GM18520 (cell line): ENCODE measurements around the gene JPH4.

ENCODE experiments used
- ATAC-seq: cut with Tn5 transposase; IDR thresholded peaks from one replicate; pipeline ENCODE4 v1.9.1; 2021; ENCODE audit not compliant: unreplicated experiment

JPH4 gene

GRCh38 chr14:23564876-23565275 is 13.7 kb downstream of the JPH4 start:
- ATAC-seq: no peak

DNA sequence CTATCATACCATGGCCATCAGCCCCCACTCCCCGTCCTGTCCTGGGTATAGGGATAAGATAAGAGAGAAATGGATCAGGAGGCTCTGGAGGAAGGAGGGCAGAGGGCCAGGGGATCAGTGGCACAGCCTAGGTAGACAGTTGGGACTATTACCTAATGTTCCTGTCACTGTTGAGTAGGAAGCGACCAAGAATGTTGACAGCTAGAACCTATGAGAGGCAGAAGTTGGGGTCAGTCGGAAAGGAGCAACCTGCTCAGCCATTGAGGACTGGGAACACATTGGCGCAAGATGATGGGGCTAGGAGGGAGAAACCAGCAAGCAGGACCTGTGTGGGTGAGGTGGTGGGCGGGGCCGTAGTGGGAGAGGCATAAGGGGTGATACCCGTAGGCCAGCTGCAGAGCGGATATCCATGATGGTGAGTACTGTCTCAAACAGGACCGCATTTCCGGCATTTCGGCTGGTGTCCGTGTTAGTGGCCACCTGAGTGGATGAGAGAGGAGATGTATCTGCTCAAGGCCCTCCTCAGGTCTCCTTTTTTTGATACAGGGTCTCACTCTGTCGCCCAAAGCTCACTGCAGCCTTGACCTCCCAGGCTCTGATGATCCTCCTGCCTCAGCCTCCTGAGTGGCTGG is 14.3 kb downstream of the JPH4 start:
- no peak for ATAC-seq

DNA sequence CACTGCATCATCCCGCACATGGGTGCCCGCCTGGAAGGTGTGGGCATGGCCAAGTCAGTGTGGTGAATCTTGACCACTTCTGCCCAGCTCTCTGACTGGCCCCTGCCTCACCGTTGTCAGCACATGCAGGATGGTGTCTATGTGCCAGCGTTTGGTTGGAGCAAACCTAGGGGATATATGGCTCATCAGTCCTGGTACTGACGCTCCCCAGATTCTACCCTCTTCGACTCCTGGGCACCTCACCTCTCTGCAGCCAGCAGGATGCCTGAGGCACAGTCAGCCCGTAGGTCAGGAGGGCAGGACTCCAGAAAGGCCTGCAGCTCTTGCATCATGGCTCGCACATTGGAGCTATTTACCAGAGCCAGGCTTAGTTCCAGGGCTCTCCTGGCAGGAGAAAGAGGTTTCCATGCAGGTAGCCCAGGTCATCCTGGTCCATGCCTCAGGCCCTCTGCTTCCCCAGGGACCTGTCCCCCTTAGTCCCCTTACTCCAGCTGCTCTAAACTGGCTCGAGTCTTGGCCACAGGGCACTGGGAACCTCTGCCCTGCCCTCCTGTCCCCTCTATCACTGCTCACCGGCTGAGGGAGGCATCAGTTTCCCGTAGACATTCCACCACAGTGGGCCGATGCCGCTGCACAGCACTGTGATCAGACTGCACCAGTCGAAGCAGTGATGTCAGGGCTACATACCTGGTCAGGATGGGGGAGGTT is 15.0 kb downstream of the JPH4 start:
- ATAC-seq: no peak

DNA sequence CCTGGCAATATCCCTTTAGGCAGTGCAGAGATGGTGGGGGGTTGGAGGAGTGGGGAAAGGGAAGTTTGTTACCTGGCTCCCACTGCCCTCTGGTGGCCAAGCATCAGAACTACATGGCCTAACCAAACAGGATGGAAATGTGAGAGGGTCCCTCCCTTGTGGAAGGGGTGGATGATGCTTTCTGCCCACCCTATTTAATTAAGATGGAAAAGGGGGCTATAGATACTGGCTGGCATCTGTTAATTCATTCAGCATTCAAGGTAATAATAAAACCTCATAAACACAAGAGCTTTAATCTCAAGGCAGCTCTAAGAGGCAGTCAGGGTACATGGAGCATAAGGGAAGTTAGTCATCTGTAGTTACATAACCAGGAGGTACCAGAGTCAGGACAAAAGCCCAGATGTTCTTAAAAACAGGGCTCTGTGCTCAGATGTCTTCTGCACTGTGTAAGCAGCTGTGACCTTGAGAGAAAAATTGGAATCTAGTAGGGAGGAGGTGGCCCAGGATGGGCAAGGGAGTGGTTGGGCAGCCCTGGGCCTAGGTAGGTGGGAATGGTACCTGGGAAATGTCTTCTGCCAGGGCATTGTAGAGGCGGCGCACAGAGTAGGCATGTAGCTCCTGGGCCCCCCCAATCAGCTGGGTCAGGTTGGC is 15.6 kb downstream of the JPH4 start:
- ATAC-seq: no peak

- ATAC-seq: no peak
Observed at GRCh38 chr14:23561873-23562821, 16.4 kb downstream of the JPH4 start.

DNA sequence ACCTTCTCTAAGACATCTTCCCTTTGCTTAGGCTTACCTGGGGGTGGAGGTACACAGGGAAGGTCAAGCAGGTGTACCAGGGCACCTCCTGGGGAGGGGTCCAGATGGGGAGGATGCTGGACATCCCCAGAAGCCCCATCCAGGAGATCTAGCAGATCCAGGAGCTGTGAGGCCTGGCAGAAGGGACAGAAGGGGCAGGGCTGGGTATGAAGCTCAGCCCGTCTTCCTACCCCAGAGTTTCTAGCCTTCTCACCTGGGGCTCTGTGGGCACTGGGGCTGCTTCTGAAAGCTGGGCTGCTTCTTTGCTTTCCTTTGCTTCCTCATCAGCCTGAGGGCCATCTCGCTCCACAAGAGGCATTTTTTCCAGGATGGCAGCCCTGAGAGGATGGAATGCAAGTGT is 17.3 kb downstream of the JPH4 start:
- no peak for ATAC-seq

GRCh38 chr14:23559926-23560520 is 18.6 kb downstream of the JPH4 start:
- ATAC-seq: no peak

DNA sequence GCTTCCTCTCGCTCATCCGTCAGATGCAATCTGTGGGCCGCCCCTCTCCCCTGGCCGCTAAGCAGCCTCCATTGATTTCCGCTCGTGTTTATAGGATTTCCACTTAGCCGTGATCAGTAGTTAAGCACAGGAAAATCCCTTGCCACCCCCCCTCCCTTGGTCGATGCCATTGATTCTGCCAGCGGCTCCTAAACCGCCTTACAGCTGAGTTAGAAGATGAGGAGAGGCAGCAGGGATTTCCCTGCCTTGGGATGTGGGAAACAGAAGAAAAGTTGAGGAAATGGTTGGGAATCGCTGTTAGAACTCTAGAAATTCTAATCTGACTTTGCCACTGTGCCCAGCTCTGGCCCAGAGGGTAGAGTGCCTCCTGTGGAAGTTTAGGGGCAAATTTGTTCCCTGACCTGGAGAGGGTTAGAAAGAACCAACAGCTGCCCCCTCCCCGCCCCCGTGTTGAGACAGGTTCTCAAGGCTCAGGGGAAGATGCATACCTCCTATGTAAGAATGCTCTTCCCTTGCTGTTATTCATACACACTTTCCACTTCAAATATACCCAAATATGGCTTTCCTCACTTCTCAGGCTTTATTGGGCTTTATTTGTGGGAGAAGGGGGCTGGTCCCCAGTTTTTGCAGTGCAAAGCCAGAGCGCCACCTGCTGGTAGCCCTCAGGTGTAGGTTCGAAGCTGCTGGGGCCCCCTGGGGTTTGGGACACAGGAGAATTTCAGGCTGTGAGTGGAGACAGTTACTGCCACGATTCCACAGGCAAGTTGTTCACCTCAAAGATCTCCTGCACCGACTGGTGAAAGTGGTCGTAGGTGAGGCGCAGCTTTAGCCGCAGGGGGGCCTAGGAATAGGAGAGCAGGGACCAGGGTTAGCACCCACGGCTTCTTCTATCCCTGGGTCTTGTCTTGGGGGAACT is 19.3 kb downstream of the JPH4 start:
- no peak for ATAC-seq

DNA sequence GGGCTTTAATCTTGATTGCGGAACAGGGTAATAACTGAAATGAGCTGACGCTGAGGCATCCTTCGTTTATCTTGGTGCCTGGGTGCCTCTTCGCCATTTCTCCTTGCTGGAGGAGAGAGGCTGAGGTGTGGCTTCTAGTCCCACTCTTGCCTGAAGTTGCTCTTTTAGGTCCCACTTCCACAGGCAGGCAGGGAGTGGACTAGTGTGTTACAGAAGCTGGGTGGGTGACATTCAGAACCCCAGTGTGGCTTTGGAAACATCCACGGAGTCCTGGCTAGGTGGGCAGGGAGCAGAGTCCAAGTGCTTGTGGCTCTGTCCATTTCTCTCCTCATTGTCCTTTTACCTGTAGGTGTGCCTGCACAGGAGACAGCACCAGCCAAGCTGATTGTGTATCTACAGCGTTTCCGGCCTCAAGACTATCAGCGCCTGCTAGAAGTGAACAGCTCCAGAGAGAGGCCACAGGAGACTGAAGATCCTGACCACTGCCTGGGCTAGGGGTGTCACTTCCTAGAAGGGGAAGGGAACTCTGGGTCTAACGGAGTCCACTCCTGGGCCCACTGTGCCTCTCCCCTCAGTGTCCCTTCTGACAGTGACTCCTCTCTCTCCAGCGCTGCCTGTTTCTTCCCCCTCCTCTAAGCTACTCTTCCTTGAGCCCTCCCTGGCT is 20.1 kb downstream of the JPH4 start:
- ATAC-seq: no peak

DNA sequence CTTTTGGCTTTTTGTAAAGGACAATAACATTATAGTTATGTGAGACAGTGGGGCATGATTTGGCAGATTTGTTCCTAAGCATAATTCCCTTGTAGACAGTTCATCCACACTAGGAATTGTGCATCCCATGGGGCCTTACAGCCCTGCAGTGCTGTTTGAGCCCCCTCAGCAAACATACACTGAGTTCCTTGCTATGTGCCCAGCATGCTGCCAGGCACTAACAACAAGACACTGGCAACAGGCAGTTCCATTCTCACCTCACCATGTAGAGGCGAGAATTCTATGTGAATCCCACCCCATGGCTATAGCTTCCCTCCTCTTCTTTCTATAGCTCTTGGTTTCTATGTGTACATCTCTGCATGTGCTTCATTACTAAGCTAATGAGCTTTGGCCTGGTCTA is 20.6 kb downstream of the JPH4 start:
- no peak for ATAC-seq

- ATAC-seq: no peak
Observed at GRCh38 chr14:23557521-23557920, 21.1 kb downstream of the JPH4 start.

DNA sequence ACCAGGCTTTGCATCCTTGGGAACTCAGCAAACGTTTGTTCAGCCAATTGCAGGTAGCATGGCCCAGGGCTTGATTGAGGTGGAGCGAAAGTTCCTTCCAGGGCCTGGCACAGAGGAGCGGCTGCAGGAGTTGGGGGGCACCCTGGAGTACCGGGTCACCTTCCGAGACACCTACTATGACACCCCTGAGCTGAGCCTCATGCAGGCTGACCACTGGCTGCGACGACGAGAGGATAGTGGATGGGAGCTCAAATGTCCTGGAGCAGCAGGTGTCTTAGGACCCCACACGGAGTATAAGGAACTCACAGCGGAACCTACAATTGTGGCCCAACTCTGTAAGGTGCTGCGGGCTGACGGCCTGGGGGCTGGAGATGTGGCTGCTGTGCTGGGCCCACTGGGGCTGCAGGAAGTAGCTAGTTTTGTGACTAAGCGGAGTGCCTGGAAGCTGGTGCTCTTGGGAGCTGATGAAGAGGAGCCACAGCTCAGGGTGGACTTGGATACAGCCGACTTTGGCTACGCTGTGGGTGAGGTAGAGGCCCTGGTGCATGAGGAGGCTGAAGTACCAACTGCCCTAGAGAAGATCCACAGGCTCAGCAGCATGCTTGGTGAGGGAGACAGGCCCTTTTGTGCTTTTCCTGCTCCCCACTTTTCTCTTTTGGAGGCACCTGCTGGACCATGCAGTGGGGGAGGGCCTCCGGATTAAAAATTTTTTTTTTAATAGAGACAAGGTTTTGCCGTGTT is 21.7 kb downstream of the JPH4 start:
- no peak for ATAC-seq

GRCh38 chr14:23555882-23556699 is 22.5 kb downstream of the JPH4 start, which contains the start of gene THTPA:
Gene THTPA, plus strand, starts transcription at chr14:23556271. Its CDS starts 487 bp downstream, at chr14:23556758.
- peak; percentile 82 for ATAC-seq

GRCh38 chr14:23555533-23555881 is 23.1 kb downstream of the JPH4 start:
- ATAC-seq: no peak

- ATAC-seq: no peak
Observed at GRCh38 chr14:23551266-23552028, 27.1 kb downstream of the JPH4 start, which contains the start of gene ZFHX2. Gene ZFHX2, minus strand, starts transcription at chr14:23551765. Its CDS starts 16,440 bp downstream, at chr14:23535325.

- no peak for ATAC-seq
Observed at GRCh38 chr14:23550812-23551265, 27.8 kb downstream of the JPH4 start.
